HepG2 (cell line): ENCODE measurements around the gene ACTN4. TPM values are rescaled to one million over a fixed set of nuclear protein-coding genes. Genes with fewer than 3 reads are reported as not detected.

Experiments used
- AHR ChIP-seq: IDR thresholded peaks from 2 replicates; pipeline ENCODE4 v1.6.1; 2018; ENCODE audit warnings: missing genetic modification reagents, missing compliant biosample characterization
- EP300 ChIP-seq, 3 experiments: sonication (generic) in 1 of 3; formaldehyde crosslinking in 1 of 3; IDR thresholded peaks; 2 replicates each; pipeline versions ENCODE4 v1.5.1 to v1.6.1; 2011 to 2020; ENCODE audit warnings: low read depth in 2 of 3, low read length in 2 of 3, borderline replicate concordance in 1 of 3, improper control_type of control experiment in 1 of 3, mild to moderate bottlenecking in 1 of 3, missing genetic modification reagents in 1 of 3, moderate library complexity in 1 of 3
- FOXK2 ChIP-seq: fragments of 450-650 bp; IDR thresholded peaks from 2 replicates; pipeline ENCODE4 v1.6.1; 2016
- GATAD2A ChIP-seq: IDR thresholded peaks from 2 replicates; pipeline ENCODE4 v1.6.1; 2016
- MED8 ChIP-seq: sonication (generic); formaldehyde crosslinking; IDR thresholded peaks from 2 replicates; pipeline ENCODE4 v1.8.1; 2023; ENCODE audit warnings: mild to moderate bottlenecking, missing genetic modification reagents; ENCODE audit not compliant: insufficient replicate concordance
- MTA3 ChIP-seq: sonication (generic); formaldehyde crosslinking; IDR thresholded peaks from 2 replicates; pipeline ENCODE4 v1.4.0; 2020; ENCODE audit warnings: missing genetic modification reagents
- MYNN ChIP-seq: sonication (generic); formaldehyde crosslinking; IDR thresholded peaks from 2 replicates; pipeline ENCODE4 v1.4.0; 2020; ENCODE audit warnings: mild to moderate bottlenecking, low read depth, missing genetic modification reagents
- PAWR ChIP-seq: sonication (generic); formaldehyde crosslinking; IDR thresholded peaks from 2 replicates; pipeline ENCODE4 v1.4.0; 2020; ENCODE audit warnings: missing genetic modification reagents, mild to moderate bottlenecking, borderline replicate concordance
- RBFOX2 ChIP-seq: fragments of 200-400 bp; formaldehyde crosslinking; IDR thresholded peaks from 2 replicates; pipeline ENCODE4 v1.6.1; 2017; ENCODE audit warnings: low read depth, mild to moderate bottlenecking, low read length
- SIX1 ChIP-seq: sonication (generic); formaldehyde crosslinking; IDR thresholded peaks from 2 replicates; pipeline ENCODE4 v1.4.0; 2020; ENCODE audit warnings: missing genetic modification reagents, borderline replicate concordance
- SNRNP70 ChIP-seq: fragments of 200-400 bp; formaldehyde crosslinking; IDR thresholded peaks from 2 replicates; pipeline ENCODE4 v1.6.1; 2017; ENCODE audit warnings: mild to moderate bottlenecking, low read depth, low read length, moderate library complexity
- STAT5B ChIP-seq: sonication (generic); formaldehyde crosslinking; IDR thresholded peaks from 2 replicates; pipeline ENCODE4 v1.4.0; 2020; ENCODE audit warnings: missing genetic modification reagents
- TCF12 ChIP-seq, 2 experiments: fragments of 450-650 bp in 1 of 2; sonication (generic) in 1 of 2; formaldehyde crosslinking in 1 of 2; IDR thresholded peaks; 2 replicates each; pipeline versions ENCODE4 v1.6.1 to v1.8.0; 2017 to 2022; ENCODE audit warnings: antibody characterized with exemption in 1 of 2, mild to moderate bottlenecking in 1 of 2, missing genetic modification reagents in 1 of 2, moderate library complexity in 1 of 2
- THYN1 ChIP-seq: sonication (generic); formaldehyde crosslinking; IDR thresholded peaks from 2 replicates; pipeline ENCODE4 v1.8.1; 2023; ENCODE audit warnings: low read depth, mild to moderate bottlenecking, moderate library complexity, missing genetic modification reagents, borderline replicate concordance
- YEATS4 ChIP-seq: sonication (generic); formaldehyde crosslinking; IDR thresholded peaks from 2 replicates; pipeline ENCODE4 v1.4.0; 2020; ENCODE audit warnings: missing genetic modification reagents, borderline replicate concordance
- ZFP37 ChIP-seq: sonication (generic); formaldehyde crosslinking; IDR thresholded peaks from 2 replicates; pipeline ENCODE4 v1.4.0; 2020; ENCODE audit warnings: missing genetic modification reagents, borderline replicate concordance
- ZFYVE20 ChIP-seq: sonication (generic); formaldehyde crosslinking; IDR thresholded peaks from 2 replicates; pipeline ENCODE4 v1.8.0; 2023; ENCODE audit warnings: low read depth, mild to moderate bottlenecking, moderate library complexity, missing genetic modification reagents, borderline replicate concordance
- ZNF430 ChIP-seq: sonication (generic); formaldehyde crosslinking; IDR thresholded peaks from 2 replicates; pipeline ENCODE4 v1.9.0; 2021; ENCODE audit warnings: mild to moderate bottlenecking, missing genetic modification reagents
- ZNF510 ChIP-seq: sonication (generic); formaldehyde crosslinking; IDR thresholded peaks from 2 replicates; pipeline ENCODE4 v1.4.0; 2020; ENCODE audit warnings: low read depth, mild to moderate bottlenecking, missing genetic modification reagents
- ZNF605 ChIP-seq: sonication (generic); formaldehyde crosslinking; IDR thresholded peaks from 2 replicates; pipeline ENCODE4 v1.8.0; 2022; ENCODE audit warnings: mild to moderate bottlenecking, missing genetic modification reagents
- ZNF747 ChIP-seq: sonication (generic); formaldehyde crosslinking; IDR thresholded peaks from 2 replicates; pipeline ENCODE4 v1.8.1; 2023; ENCODE audit warnings: missing genetic modification reagents, mild to moderate bottlenecking, borderline replicate concordance
- ZNF768 ChIP-seq: sonication (generic); formaldehyde crosslinking; IDR thresholded peaks from 2 replicates; pipeline ENCODE4 v1.4.0; 2020; ENCODE audit warnings: missing genetic modification reagents
- ZNF878 ChIP-seq: sonication (generic); formaldehyde crosslinking; IDR thresholded peaks from 2 replicates; pipeline ENCODE4 v1.8.1; 2023; ENCODE audit warnings: mild to moderate bottlenecking, missing genetic modification reagents, moderate library complexity
- polyA plus RNA-seq, 8 experiments: library from polyadenylated mRNA; depleted of rRNA in 3 of 8; stranded (reverse) in 7 of 8; unstranded in 1 of 8; fragments of >200 nt; fragmentation: Illumina TruSeq in 4 of 8; extraction: Trizol in 4 of 8; gene quantifications; 2 replicates each; pipeline versions ENCODE4 v1.2.1 to v1.2.3, GENCODE V29; 2011 to 2016; ENCODE audit warnings: low read depth in 4 of 8, missing spikeins in 1 of 8, mixed read lengths in 1 of 8; ENCODE audit not compliant: insufficient read depth in 1 of 8
- total RNA-seq, 5 experiments: library from RNA; depleted of rRNA; stranded (reverse); fragments of >200 nt; fragmentation: Illumina TruSeq; extraction: Trizol; gene quantifications; 2 replicates each; pipeline ENCODE4 v1.2.3, GENCODE V29; 2016; ENCODE audit warnings: low read depth in 1 of 5
- TF ChIP-seq, protein P1 (sequence below): sonication (generic); formaldehyde crosslinking; IDR thresholded peaks from 2 replicates; pipeline ENCODE4 v1.4.0; 2020; ENCODE audit warnings: missing genetic modification reagents, borderline replicate concordance
- TF ChIP-seq, protein P2 (sequence below): sonication (generic); formaldehyde crosslinking; IDR thresholded peaks from 2 replicates; pipeline ENCODE4 v1.4.0; 2020; ENCODE audit warnings: mild to moderate bottlenecking, missing genetic modification reagents
- TF ChIP-seq, protein P3 (sequence below): IDR thresholded peaks from 2 replicates; pipeline ENCODE4 v1.6.1; 2016; ENCODE audit warnings: mild to moderate bottlenecking, missing biosample characterization, missing genetic modification reagents
- TF ChIP-seq, protein P4 (sequence below): sonication (generic); formaldehyde crosslinking; IDR thresholded peaks from 2 replicates; pipeline ENCODE4 v1.8.0; 2022; ENCODE audit warnings: mild to moderate bottlenecking, missing genetic modification reagents

The ACTN4 gene
- total and polyA plus RNA-seq, 2 of the 13 experiments (the other 11 are each of a cell fraction or from before 2014, with no cell fraction given): 171 to 192 TPM

DNA sequence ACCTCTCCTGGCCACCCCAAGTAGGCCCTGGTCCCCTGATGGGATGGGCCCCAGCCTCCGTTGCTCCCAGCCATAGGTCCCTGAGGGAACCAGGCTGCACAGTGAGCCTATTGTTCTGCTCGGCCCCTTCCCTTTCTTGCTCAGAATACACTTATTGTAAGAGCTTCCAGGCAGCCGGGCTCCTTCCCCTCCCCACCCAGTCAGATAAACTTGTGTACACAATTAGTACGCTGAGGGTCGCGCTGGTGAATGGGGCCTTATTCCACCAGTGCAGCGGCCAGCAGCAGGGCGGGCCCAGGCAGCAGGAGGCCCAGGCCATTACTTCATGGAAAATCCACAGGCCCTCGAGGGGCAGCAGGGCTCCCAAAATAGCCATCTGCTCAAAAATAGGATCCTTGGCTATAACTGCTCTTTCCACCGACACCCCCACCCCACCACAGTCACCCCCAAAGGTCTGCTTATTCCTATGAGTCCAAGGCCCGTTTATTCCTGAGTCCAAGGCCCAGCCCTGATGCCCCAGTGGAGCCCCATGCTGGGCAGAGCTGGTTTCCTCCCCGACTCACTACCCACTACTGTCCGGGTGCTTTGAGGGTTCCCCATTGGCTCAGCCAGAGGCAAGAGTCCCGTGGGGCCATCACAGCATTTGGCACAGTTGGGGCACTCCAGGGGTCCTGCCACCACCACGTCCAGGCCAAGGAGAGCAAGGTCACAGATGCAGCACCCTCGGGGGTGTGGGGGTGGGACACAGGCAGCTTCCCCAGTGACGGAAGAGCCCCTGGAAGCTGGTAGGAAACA is 74.7 kb downstream of the ACTN4 start (continued):
- TF ChIP-seq AHR (CRISPR knock-in tag) (no peak), MED8 (CRISPR knock-in tag) (no peak), ZNF878 (no peak), MYNN (CRISPR knock-in tag) (no peak), EP300 (IDR thresholded peaks at IDR 0.05; ENCODE audit: low read depth in 2 of 2, low read length in 2 of 2) (peak in 1 of 2 experiments; percentile 81; a peak in 2 of 4 replicates), EP300 (CRISPR knock-in tag; IDR thresholded peaks at IDR 0.05; ENCODE audit: borderline replicate concordance) (peak; percentile 72; the same call in 1 of the 2 replicates), YEATS4 (CRISPR knock-in tag) (no peak), ZNF510 (CRISPR knock-in tag) (no peak), GATAD2A (peak; percentile 94), ZNF605 (no peak), ZNF768 (no peak), ZNF747 (0 out of 2 replicates have a peak, but pooled peaks have one; percentile 3), STAT5B (no peak), ZFP37 (CRISPR knock-in tag) (no peak), TCF12 (IDR thresholded peaks at IDR 0.05) (no peak), TCF12 (CRISPR knock-in tag; IDR thresholded peaks at IDR 0.05) (no peak), PAWR (CRISPR knock-in tag) (no peak), MTA3 (no peak), FOXK2 (no peak), SNRNP70 (no peak), RBFOX2 (peak; percentile 37; the same call in 1 of the 2 replicates), ZFYVE20 (CRISPR knock-in tag) (no peak), ZNF430 (CRISPR knock-in tag) (0 out of 2 replicates have a peak, but pooled peaks have one; percentile 10), THYN1 (no peak), SIX1 (no peak)
- TF ChIP-seq, protein P1, sequence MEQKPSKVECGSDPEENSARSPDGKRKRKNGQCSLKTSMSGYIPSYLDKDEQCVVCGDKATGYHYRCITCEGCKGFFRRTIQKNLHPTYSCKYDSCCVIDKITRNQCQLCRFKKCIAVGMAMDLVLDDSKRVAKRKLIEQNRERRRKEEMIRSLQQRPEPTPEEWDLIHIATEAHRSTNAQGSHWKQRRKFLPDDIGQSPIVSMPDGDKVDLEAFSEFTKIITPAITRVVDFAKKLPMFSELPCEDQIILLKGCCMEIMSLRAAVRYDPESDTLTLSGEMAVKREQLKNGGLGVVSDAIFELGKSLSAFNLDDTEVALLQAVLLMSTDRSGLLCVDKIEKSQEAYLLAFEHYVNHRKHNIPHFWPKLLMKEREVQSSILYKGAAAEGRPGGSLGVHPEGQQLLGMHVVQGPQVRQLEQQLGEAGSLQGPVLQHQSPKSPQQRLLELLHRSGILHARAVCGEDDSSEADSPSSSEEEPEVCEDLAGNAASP: peak; percentile 63; the same call in 1 of the 2 replicates
- TF ChIP-seq, protein P2, sequence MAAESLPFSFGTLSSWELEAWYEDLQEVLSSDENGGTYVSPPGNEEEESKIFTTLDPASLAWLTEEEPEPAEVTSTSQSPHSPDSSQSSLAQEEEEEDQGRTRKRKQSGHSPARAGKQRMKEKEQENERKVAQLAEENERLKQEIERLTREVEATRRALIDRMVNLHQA (CRISPR knock-in tag): no peak
- TF ChIP-seq, protein P3, sequence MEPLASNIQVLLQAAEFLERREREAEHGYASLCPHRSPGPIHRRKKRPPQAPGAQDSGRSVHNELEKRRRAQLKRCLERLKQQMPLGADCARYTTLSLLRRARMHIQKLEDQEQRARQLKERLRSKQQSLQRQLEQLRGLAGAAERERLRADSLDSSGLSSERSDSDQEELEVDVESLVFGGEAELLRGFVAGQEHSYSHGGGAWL (CRISPR knock-in tag): no peak
- TF ChIP-seq, protein P4, sequence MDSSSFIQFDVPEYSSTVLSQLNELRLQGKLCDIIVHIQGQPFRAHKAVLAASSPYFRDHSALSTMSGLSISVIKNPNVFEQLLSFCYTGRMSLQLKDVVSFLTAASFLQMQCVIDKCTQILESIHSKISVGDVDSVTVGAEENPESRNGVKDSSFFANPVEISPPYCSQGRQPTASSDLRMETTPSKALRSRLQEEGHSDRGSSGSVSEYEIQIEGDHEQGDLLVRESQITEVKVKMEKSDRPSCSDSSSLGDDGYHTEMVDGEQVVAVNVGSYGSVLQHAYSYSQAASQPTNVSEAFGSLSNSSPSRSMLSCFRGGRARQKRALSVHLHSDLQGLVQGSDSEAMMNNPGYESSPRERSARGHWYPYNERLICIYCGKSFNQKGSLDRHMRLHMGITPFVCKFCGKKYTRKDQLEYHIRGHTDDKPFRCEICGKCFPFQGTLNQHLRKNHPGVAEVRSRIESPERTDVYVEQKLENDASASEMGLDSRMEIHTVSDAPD (CRISPR knock-in tag): no peak; the same call in 1 of the 2 replicates
